SK-N-MC (cell line): ENCODE results near the gene MAP3K9.

Experiments used
- EZH2 ChIP-seq: fragments of 200-600 bp; sonication (generic); IDR thresholded peaks from one replicate; pipeline ENCODE4 v1.6.1; 2017; ENCODE audit warnings: antibody characterized with exemption
- POLR2AphosphoS5 ChIP-seq: IDR thresholded peaks from 2 replicates; pipeline ENCODE4 v1.6.1; 2012; ENCODE audit warnings: mild to moderate bottlenecking, low read depth, low read length, borderline replicate concordance

DNA sequence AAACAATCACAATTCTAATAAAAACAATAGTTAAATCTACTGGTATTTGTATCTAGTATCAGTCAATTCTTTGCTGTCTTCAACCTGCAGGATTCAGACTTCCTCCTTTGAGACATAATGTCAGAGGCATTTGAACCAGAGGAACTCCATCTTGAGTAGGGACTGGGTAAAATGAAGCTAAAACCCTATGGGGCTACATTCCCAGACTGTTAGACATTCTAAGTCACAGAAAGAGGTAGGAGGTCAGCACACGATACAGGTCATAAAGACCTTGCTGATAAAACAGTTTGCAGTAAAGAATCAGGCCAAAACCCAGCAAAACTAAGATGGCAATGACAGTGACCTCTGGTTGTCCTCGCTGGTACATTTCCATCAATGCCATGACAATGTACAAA, 48.2 kb upstream of the MAP3K9 start:
- no peak for TF ChIP-seq EZH2
- no peak for TF ChIP-seq POLR2AphosphoS5
